GM19043 (cell line): ENCODE data around the gene CMTM8.
"Not testable (repeated sequence)": the region's sequence is repeated elsewhere in the genome, so short reads cannot be mapped to it uniquely, and the experiment has no call there.

Experiments used
- ATAC-seq: cut with Tn5 transposase; IDR thresholded peaks from one replicate; pipeline ENCODE4 v1.9.1; 2021; ENCODE audit warnings: low read depth; ENCODE audit not compliant: unreplicated experiment

CMTM8 gene

DNA sequence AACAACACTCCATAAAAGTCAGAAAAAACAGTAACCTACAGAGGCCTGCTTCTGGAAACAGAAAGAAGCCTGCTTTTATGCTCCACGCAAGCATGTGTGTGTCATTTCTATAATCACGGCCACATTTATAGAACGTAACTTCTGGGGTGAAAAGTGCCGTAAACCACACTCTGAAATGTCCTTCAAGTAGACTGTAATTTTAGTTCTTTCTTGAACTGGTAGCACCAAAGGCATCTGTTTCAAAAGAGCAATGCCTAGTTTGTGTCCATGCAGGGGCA is 133.7 kb downstream of the CMTM8 start:
- ATAC-seq: no peak

GRCh38 chr3:32373276-32373675 is 134.8 kb downstream of the CMTM8 start:
- ATAC-seq: no peak

GRCh38 chr3:32373844-32374243 is 135.4 kb downstream of the CMTM8 start:
- no peak for ATAC-seq

GRCh38 chr3:32374788-32375595 is 136.5 kb downstream of the CMTM8 start:
- ATAC-seq: peak; percentile 53

DNA sequence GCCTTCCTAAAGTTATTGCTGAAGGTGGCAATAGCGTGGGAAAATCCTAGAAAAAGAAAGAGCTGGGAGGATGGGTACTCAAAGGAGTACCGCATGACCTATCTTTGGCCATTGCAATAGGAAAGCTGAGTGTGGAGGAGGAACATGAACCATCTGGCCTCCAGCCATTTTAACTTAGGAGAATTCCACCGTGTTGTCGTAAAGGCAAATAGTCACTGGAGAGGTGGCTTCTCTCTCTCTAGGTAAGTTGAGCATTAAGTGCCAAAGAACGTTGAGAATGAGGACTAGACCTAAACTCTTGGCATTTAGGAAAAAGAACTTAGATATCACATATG is 137.1 kb downstream of the CMTM8 start:
- no peak for ATAC-seq

DNA sequence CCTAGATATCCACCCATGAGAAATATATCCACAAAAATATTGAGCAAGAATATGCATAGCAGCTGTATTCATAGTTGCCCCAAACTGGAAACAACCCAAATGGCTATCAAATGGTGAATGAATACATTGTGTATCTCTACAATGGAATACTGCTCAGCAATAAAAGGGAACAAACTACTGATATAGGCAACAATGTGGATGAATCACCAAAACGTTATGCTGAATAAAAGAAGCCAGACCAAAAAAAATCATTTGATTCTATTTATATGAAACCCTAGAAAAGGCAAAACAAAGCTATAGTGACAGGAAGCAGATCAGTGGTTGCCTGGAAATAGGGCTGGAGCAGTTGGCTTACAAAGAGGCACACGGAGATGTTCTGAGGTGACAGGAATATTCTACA is 137.6 kb downstream of the CMTM8 start:
- no peak for ATAC-seq

DNA sequence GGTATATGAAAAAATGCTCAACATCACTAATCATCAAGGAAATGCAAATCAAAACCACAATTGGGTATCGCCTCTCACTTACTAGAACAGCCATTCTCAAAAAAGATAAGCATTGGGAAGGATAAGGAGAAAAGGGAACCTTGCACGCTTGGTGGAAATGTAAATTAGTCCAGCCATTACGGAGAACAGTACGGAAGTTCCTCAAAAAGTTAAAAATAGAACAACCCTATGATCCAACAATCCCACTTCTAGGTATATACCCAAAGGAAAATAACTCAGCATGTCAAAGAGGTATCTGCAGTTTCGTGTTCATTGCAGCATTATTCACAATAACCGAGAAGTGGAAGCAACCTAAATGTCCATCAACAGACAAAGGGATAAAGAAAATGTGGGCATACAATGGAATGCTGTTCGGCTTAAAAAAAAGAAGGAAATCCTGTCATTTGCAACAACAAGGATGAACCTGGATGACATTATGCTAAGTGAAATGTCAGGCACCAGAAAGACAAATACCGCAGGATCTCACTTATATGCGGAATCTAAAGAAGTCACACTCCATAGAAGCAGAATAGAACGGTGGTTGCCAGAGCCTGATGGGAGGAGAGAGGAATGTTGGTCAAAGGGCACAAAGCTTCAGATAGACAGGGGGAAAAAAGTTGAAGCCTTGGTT is 141.5 kb downstream of the CMTM8 start:
- ATAC-seq: no peak

DNA sequence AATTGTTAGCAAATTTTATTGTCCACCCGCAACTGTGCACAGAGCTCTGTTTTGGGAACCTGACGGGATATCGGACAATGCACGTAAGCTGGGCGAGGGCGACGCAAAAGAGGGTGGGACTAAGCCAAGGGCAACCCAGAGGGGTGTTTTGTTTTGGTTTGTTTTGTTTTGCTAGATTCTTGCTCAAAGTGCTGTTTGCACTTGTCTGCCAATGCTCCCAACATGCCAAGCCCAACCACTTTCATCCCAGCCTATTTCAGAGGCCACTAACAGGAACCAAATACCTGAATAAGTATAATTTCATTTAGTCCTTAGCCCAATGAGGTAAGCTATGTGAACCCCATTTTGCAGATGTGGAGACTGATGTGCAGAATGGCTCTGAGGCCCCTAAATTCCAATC is 143.4 kb downstream of the CMTM8 start:
- ATAC-seq: no peak

DNA sequence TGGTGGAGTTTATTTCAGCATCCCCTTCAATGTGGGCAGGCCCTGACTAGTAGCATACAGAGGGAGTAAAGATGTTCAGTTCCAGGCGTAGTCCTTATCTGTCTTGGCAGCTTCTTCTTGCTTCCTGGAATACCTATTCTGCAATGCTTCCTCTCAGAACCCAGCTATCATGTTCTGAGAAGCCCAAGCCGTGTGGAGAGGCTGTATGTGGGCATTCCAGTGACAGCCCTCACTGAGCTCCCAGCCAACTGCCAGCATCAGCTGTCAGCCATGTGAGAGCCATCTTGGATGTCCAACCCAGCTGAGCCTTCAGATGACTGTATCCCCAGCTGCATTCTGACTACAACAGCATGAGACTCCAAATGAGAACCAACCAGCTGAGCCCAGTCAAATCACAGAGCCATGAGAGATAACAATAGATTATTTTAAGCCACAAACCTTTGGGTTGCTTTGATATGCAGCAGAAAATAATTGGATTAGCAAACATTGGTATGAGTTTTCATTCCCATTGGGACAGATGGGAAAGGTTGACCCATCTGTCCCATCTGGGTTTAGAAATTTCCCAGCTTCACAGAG is 144.7 kb downstream of the CMTM8 start:
- no peak for ATAC-seq

DNA sequence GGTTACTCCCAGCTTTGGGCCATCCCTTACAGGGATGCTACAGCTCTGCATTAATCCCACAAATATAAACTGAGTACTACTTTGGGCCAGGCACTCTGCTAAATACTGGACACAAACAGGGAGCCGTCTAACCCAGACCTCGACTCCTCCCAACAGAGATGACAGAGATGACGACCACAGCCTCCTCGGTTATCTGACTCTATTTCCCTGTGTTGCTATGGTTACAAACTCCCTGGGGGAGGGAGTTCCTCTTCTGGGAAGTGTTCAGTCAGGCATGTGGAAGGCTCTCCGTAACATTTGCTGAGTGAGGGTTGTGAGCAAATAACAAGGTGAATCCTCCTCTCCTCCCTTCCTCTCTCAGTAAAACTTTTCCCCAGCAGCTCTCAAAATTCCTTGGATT is 146.5 kb downstream of the CMTM8 start:
- ATAC-seq: no peak

- no peak for ATAC-seq
These were observed 149.0 kb downstream of the CMTM8 start for GRCh38 chr3:32387512-32387911.

- not testable (repeated sequence) for ATAC-seq
These were observed 151.1 kb downstream of the CMTM8 start for GRCh38 chr3:32389577-32389976.

DNA sequence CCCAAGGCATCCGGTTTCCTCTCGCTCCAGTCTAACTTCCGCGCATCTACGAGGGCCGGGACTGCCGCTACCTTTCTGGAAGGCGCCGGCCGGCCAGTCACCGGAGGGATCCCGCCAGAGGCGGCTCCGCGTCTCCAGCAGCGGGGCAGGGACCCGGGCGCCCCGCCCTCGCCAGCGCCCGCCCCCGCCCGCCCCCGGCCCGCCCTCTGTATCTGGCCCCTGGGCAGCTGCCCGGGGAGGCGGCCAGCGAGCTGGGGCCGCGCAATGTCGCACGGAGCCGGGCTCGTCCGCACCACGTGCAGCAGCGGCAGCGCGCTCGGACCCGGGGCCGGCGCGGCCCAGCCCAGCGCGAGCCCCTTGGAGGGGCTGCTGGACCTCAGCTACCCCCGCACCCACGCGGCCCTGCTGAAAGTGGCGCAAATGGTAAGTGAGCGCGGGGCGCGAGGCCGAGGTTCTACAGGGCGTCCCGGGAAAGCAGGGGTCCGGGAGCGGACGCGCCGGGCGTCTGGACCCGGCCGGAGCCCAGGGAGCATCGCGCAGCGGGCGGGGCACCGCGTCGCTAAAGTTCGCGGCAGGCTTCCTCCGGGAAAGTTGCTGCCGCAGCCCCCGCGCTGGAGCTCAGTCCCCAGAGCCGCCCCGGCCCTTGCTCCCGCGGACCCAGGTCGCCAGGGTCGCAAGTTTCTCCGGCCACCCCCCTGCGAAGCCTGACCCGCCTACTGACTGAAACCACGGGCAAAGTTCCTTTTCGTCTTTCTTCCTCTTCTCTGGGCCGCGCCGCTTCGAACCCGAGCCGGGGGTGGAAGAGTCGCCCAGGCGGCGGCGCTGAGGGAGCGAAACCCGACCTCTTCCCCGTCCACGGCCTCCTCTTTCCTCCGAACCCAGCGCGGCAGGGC is 153.4 kb downstream of the CMTM8 start, which contains the start of gene CMTM7:
Gene CMTM7, plus strand, starts transcription at position 211 of the 893 bp plus-strand sequence. Its CDS starts 54 bp downstream, at position 265.
- ATAC-seq: peak; percentile 58

DNA sequence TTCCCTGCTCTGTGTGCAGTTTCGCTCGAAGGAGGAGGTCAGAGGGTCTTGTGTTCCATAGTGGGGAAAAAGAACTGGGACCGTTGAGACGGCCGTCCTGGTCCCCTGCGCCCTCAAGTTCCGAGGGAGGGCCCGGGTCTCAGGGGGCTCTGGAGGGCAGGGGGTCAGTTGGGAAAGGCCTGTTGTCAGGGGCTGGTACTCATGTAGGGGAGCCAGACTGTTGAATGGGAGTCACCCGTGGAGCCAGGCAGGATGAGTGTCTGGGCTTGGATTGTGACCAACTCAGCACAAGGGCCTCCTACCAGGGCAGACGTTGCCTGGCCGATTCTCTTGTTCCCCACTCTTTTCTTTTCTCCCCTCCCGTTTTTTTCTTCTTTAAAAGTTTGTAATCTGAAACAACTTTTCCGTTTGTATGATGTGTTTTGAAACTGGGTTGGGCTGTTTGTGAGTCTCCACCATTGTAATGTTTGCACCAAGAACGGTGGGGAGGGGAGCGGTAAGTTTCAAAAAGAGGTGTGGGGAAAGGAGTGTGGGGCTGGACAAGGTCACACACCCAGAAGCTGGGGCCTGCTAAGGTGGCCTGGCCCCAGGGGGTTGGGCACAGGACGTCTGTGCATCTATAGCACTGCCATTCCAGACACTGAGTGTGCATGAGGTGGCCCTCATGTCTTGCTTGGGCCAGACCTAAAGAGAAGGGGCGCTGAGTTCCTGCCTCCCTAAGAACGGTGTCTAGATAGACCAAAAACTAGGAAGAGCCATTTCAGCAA is 154.2 kb downstream of the CMTM8 start:
- no peak for ATAC-seq

- ATAC-seq: no peak
These were observed 157.0 kb downstream of the CMTM8 start for GRCh38 chr3:32395496-32395895.

- no peak for ATAC-seq
These were observed 159.5 kb downstream of the CMTM8 start for GRCh38 chr3:32397941-32398340.

GRCh38 chr3:32398531-32398930 is 160.1 kb downstream of the CMTM8 start:
- ATAC-seq: no peak

DNA sequence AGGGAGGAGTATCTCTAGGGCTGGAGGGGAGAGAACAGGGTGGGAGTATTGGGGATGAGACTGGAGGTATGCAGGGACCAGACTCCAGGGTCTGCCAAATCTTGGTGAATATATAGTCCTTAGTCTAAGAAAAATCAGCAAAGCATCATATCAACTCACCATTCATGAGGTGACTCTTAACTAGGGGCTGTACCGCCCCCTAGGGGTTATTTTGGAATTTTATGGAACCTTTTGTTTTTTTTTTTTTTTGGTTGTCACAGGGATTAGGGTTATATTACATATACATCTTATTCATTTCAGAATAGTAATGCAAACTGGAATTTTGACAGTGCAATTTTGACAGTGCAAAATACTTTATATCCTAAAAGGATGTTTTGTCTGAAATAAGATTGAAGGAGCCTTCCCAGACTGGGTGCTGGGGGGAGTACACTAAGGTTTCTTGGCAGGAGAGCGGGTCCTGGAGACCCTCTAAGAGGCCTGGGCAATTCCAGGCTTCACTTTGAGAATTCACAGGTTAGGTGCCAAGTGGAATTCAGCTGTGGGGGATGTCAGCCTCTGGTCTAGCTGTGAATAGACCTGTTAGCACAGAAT is 160.6 kb downstream of the CMTM8 start:
- no peak for ATAC-seq

- peak; percentile 13 for ATAC-seq
These were observed 162.6 kb downstream of the CMTM8 start for GRCh38 chr3:32401126-32401525.

GRCh38 chr3:32401556-32402081 is 163.1 kb downstream of the CMTM8 start:
- peak; percentile 68 for ATAC-seq
